IPS-20b (cell line): Measurements from ENCODE around the gene CNPY3.
A peak's percentile ranks its signal among the peaks of the same experiment; 100 is the strongest.

Experiments used
- H3K27ac ChIP-seq: one replicate; pipeline ENCODE4 v1.5.1; 2013; ENCODE audit warnings: low read length
- H3K27me3 ChIP-seq: 2 replicates; pipeline ENCODE4 v1.6.1; 2013; ENCODE audit warnings: mild to moderate bottlenecking, low read length, inconsistent platforms; ENCODE audit not compliant: insufficient read depth
- H3K36me3 ChIP-seq: 2 replicates; pipeline ENCODE4 v1.6.1; 2013; ENCODE audit warnings: low read depth, mild to moderate bottlenecking, inconsistent platforms, low read length, moderate library complexity; ENCODE audit not compliant: insufficient read depth
- H3K4me1 ChIP-seq: 2 replicates; pipeline ENCODE4 v1.6.1; 2013; ENCODE audit warnings: mild to moderate bottlenecking, control low read depth, inconsistent platforms, low read length, moderate library complexity; ENCODE audit not compliant: insufficient read depth
- H3K4me3 ChIP-seq: 2 replicates; pipeline ENCODE4 v1.5.1; 2013; ENCODE audit warnings: mild to moderate bottlenecking, low read length, inconsistent platforms
- H3K9ac ChIP-seq: 2 replicates; pipeline ENCODE4 v1.6.1; 2013; ENCODE audit warnings: low read depth, mild to moderate bottlenecking, inconsistent platforms, low read length, moderate library complexity
- H3K9me3 ChIP-seq: 2 replicates; pipeline ENCODE4 v1.6.1; 2013; ENCODE audit warnings: mild to moderate bottlenecking, low read depth, low read length, inconsistent platforms; ENCODE audit not compliant: insufficient read depth

Gene CNPY3

DNA sequence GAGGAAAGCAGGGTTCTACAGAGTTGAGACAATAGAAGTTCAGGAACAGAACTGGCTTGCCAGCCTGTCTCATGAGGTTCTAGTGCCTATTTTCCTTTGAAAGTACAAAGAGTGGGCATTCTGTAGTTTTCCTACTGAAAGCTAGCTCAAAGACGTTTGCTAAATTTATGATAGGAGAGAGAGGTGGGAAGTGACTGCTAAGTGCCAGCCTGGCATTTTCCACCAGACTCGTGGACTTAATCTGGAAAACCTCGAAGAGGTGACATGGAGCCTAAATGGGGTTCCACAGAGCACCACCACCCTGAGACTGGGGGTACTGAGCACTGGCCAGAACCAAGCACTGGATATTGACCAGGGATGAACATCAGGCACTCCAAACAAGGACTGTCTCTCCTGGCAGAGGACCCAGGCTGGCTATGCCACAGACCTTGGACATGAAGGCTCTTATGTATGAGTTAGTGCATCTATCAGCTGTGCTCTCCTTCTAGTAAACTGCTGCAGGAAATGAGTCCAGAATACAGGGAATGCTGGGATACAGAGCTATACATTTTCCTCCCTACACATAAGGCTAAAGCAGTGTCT is 42.6 kb downstream of the CNPY3 start:
- Histone ChIP-seq H3K27ac (no peak overlapping the region), H3K9me3 (no peaks in the 10 kb centered on the region), H3K4me1 (peaks cover 8% of the 10 kb centered on the region; the same call in 1 of the 2 replicates), H3K36me3 (no peaks in the 10 kb centered on the region), H3K4me3 (no peak overlapping the region), H3K9ac (no peak overlapping the region; the same call in 1 of the 2 replicates), H3K27me3 (no peaks in the 10 kb centered on the region)

DNA sequence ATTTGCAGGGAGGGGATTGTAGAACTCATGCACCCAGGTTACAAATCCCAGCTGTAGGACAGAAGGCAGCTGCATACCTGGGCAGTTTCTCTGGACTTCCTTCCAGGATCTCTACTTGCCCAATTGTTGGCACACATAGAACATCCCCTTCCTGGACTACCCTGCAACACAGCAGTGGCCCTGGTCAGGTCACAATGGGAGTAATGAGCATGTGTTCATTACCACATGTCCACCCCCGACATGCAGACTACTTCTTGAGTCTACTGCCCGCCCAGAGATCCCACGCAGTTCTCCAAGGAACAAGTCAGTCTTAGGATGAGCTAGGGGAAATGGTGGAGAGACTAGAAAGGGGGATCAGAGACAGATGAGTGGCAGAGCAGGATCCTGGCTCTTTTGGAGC is 44.6 kb downstream of the CNPY3 start:
- Histone ChIP-seq H3K9me3 (no peaks in the 10 kb centered on the region), H3K9ac (no peak overlapping the region), H3K4me1 (peaks cover 8% of the 10 kb centered on the region; the same call in 1 of the 2 replicates), H3K27ac (no peak overlapping the region), H3K36me3 (no peaks in the 10 kb centered on the region), H3K27me3 (no peaks in the 10 kb centered on the region), H3K4me3 (no peak overlapping the region)

DNA sequence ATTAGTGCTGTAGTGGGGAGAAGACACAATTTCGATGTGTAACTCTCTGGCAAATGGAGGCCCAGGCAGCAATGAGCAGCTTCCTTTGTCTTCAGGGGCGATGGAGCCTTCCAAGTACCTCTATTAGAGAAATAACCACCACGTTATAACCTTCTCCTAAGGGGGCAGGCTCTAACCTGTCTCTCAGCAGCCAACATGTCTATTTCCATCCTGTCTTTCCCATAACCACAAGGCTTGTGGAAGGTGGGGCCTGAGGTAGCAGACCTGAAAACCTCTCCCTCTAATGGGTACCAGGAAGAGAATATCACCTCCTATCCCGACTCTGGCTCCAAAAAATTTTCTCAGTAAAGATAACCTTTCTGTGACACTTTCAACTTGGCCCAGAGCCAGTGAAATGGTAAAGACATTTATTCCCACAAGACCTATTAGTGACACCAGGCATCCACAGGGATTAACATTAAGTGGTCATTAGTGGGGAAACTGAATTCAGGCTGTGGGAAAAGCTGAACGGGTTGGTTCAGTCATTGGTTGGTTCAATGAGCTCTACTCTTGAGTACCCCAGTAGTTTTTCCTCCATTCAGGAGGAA is 45.7 kb downstream of the CNPY3 start:
- no peak overlapping the region for H3K9ac ChIP-seq
- no peak overlapping the region for H3K4me3 ChIP-seq
- H3K4me1 ChIP-seq = peaks cover 8% of the 10 kb centered on the region
- no peak overlapping the region for H3K27ac ChIP-seq
- no peaks in the 10 kb centered on the region for H3K36me3 ChIP-seq
- no peaks in the 10 kb centered on the region for H3K9me3 ChIP-seq
- H3K27me3 ChIP-seq = no peaks in the 10 kb centered on the region

DNA sequence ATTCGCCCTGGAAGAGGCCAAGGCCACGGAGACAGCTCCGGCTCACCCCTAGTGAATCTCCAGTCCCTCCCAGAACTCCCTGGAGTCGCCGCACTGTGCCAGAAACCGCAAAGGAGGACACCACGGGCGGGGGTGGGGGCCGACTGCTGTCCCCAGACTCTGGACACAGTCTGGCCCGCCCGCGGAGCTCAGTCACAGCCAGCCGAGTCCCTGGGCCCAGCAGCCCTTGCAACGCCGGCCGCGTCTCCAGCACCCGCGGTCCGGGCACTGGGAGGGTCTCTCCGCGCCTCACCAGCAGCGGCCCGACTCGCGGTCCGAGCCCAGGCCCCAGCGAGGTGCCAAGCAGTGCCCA is 49.2 kb downstream of the CNPY3 start:
- Histone ChIP-seq H3K36me3 (no peaks in the 10 kb centered on the region), H3K27ac (no peak overlapping the region), H3K4me3 (peak overlapping the region; percentile 65), H3K9ac (peak overlapping the region; percentile 64), H3K27me3 (no peaks in the 10 kb centered on the region), H3K4me1 (no peaks in the 10 kb centered on the region; the same call in 1 of the 2 replicates), H3K9me3 (no peaks in the 10 kb centered on the region)

DNA sequence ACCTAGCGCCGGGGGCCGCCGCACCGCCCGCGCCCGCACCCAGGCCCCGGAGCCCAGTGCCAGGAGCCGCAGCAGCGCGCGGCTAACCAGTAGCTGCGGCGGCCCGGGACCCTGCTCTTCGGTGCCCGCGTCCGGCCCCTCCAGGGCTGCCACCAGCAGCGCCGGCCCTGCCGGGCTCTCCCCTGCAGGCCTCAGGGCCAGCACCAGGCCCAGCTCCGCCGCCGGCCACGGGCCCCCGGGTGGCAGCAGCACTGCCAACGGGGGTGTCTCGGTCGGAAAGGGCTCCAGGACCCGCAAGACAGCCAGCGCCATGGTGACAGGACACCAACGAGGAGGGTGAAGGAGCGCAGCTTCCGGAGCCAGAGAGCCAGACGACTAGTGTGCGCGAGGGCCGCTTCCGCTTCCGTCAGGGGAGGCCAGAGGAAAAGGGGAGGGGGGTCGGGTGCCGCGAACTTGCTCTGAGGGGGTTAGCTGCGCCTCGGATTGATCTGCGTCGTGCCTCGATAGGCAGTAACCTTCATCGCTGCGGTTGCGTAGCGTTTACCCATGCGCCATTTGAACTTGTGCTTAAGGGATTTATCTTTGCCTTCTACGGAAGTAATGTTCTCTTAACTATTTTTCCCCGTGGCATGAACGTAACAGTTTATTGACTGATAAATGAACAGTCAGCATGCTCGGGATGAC is 49.7 kb downstream of the CNPY3 start, which contains the start of gene PEX6:
Gene PEX6 (minus strand): TSS at position 343 of the 684 bp plus-strand sequence. CDS start 31 bp downstream, at position 312.
- Histone ChIP-seq H3K4me3 (peak within 1 kb of the TSS; percentile 65), H3K4me1 (no peaks in the 10 kb centered on the region; the same call in 1 of the 2 replicates), H3K27me3 (no peaks in the 10 kb centered on the region), H3K9ac (peak within 1 kb of the TSS; percentile 76), H3K27ac (peak within 1 kb of the TSS; percentile 37), H3K36me3 (no peaks in the 10 kb centered on the region), H3K9me3 (no peaks in the 10 kb centered on the region)

DNA sequence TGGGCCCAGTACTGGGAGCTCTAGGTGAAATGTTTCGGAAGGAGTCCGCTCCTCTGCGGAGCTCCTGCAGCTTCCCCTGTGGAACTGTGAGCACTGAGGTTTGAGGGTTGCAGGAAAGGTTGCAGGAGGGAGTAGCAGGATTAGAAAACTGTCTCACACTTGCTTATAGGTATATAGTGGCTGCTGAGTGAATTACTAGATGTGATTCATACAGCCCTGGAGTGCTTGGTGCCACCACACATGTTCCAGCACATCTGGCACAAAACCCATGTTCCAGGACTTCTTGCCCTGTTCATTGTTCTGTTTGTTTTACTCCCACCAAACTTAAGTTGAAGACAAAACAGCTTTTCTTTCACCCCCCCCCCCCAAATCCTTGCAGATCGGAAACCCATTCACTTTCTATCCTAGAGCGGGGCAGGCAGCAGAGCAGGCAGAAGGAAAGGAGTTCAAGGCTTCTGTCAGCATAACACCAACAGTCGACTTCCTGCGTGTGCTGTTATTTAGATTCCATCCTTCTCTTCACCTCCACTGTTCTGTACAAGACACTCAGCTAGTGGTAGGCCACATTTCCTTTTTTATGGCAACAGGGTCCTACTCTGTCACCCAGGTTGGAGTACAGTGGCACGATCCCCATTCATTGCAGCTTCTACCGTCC is 50.4 kb downstream of the CNPY3 start:
- H3K9me3 ChIP-seq = no peaks in the 10 kb centered on the region
- peak overlapping the region; percentile 37 for H3K27ac ChIP-seq
- peak overlapping the region; percentile 65 for H3K4me3 ChIP-seq
- peak overlapping the region; percentile 76; the same call in 1 of the 2 replicates for H3K9ac ChIP-seq
- no peaks in the 10 kb centered on the region for H3K27me3 ChIP-seq
- H3K4me1 ChIP-seq = no peaks in the 10 kb centered on the region; the same call in 1 of the 2 replicates
- H3K36me3 ChIP-seq = no peaks in the 10 kb centered on the region

DNA sequence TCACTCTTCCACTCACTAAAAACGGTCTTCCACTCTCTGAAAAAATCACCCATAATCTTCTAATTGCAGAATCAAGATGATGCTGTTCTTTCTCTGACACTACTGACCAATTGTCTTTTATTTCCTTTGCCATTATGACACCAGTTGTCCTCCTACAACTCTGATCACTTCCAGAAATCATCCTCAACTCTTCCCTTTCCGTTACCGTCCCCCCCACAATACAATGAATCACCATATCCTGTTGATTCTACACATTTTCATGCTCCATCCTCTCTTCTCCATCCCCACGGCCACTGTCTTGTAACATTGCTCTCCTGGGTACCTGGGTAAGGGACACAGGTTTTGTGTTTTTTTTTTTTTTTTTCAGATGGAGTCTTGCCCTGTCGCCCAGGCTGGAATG is 52.6 kb downstream of the CNPY3 start:
- H3K9me3 ChIP-seq = no peaks in the 10 kb centered on the region
- no peak overlapping the region for H3K27ac ChIP-seq
- no peak overlapping the region for H3K4me3 ChIP-seq
- H3K27me3 ChIP-seq = no peaks in the 10 kb centered on the region
- H3K36me3 ChIP-seq = peaks cover 5% of the 10 kb centered on the region; the same call in 1 of the 2 replicates
- H3K4me1 ChIP-seq = no peaks in the 10 kb centered on the region; the same call in 1 of the 2 replicates
- H3K9ac ChIP-seq = no peak overlapping the region

DNA sequence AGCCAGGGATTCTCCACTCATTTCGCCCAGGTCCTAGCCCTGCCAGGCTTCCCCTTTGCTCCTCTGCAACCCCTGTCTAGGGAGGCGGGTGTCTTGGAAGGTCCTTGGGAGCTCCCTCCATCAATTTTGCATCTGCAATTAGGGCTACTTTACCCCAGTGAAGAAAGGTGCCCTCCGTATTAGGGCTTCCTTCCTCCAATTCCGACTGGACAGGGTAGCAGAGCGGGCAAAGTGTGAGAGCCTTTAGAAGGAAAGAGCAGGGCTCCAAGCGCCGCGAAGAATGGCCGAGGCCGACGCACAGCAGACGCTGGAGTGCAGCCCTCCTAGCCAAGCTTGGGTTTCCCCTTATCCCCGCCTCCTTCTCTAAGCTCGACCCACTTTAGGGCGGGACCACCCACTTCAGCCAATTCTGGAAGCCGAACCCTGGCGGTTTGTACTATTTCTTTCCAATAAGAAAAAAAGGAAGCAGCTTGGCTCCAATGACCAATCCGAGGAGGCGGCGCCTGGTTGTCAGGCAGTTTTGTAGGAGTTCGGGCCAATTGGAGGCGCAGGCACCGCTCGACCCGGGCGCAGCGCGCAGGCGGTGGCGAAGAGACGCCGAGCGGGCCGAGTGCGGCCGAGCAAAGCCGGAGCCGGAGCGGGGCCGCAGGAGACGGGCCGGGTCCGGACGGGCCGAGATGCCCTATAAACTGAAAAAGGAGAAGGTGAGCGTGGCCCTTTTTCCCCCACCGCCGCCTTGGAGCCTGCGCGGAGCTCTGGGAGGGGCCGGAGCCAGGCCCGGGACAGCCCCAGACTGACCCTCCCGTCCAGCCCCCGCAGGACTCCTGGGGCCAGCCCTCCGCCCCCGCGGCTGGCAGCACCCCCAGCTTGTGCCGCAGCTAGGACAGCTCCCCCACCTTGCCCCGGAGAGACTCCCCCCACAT is 55.0 kb downstream of the CNPY3 start, which contains the start of gene PPP2R5D:
Gene PPP2R5D (plus strand): TSS at position 570 of the 923 bp plus-strand sequence. CDS start 108 bp downstream, at position 678.
- H3K4me3 ChIP-seq = peak within 1 kb of the TSS; percentile 80
- peak within 1 kb of the TSS; percentile 4 for H3K27ac ChIP-seq
- no peaks in the 10 kb centered on the region for H3K9me3 ChIP-seq
- no peaks in the 10 kb centered on the region for H3K27me3 ChIP-seq
- H3K4me1 ChIP-seq = no peaks in the 10 kb centered on the region; the same call in 1 of the 2 replicates
- H3K9ac ChIP-seq = peak within 1 kb of the TSS; percentile 87; the same call in 1 of the 2 replicates
- peaks cover 13% of the 10 kb centered on the region for H3K36me3 ChIP-seq

DNA sequence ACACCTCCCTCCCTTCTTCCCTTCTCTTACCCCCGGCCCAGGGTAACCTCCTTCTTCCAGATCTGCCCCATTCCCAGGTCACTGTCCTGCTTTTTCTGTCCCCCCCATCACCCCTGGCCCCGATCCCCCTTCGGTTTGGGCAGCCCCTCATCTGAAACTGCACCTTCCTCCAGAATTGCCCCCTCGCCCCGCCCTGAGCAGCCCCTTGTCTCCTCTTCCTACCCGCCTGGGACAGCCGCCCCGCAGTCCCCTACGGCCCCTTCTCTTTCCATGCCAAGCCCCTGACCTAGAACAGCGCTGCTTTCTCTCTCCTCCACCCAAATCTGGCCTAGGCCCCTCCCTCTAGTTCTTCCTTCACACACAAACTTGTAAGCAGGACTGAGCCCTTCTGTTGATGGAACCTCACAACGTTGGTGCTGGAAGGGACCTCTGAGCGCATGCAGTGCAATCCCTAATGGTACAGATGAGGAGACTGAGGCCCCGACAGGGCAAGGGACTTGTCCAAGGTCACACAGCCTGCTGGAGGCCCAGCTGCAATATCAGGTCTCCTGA is 55.7 kb downstream of the CNPY3 start:
- Histone ChIP-seq H3K27ac (no peak overlapping the region), H3K4me1 (no peaks in the 10 kb centered on the region), H3K27me3 (no peaks in the 10 kb centered on the region)

DNA sequence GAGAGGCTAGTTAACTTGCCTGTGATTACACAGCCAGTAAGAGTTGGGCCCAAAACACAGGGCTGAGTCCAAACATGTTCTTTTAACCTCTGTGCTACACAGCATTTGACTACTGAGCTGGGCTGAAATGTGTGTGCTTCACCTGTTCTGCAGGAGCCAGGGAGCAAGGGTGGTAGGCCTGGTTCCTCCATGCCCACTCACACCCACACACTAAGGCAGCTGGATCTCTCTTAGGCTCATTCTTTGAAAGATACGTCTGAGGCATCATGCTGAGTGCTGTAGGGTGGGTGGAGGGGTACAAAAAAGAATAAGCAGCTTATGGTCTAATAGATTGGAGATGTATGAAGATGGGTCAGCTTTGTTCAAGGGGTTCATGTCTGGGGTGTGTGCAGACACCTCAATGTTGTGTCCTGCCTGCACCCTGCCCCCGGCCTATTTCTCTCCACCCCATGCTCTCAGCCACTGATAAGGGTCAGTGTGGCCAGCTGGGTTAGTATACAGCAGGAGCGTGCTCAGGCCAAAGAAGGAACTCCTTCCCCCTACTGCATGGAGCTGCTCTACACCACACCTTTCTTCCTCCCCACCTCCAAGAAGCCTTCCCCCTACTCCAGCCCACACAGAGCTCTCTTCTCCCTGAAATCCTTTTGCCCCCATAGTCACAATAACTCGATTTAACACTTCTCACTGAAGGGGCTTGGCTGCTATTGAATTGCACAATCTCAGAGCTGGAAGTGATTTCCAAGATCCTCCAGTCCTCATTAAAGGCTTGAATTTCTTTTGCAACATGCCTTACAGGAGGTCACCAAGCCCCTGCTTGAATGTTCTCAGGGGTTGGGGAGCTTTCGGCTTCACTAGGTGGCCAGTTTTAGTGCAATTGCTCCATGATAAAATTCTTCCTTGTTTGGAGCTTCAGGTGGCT is 58.5 kb downstream of the CNPY3 start:
- Histone ChIP-seq H3K27ac (no peak overlapping the region), H3K27me3 (no peaks in the 10 kb centered on the region), H3K9ac (no peak overlapping the region), H3K9me3 (no peaks in the 10 kb centered on the region), H3K4me3 (no peak overlapping the region), H3K4me1 (no peaks in the 10 kb centered on the region), H3K36me3 (peaks cover 32% of the 10 kb centered on the region)

More for the DNA sequence above, 55.7 kb downstream of the CNPY3 start:
- no peaks in the 10 kb centered on the region for H3K9me3 ChIP-seq
- H3K36me3 ChIP-seq = peaks cover 21% of the 10 kb centered on the region
- H3K4me3 ChIP-seq = peak overlapping the region; percentile 80
- H3K9ac ChIP-seq = peak overlapping the region; percentile 87; the same call in 1 of the 2 replicates
